Measurements from ENCODE around the gene OGFR.

The OGFR gene

GRCh38 chr20:62828051-62828450, 23.4 kb downstream of the OGFR start:
- ATAC-seq (no peak), DNase-seq (ENCODE audit: low spot score in 2 of 2) (no peak)
- Mint-ChIP-seq H3K36me3 (no peaks in the 10 kb centered on the region), H3K4me3 (no peak overlapping the region), H3K27ac (no peak overlapping the region), H3K4me1 (no peaks in the 10 kb centered on the region), H3K9me3 (no peaks in the 10 kb centered on the region)

DNA sequence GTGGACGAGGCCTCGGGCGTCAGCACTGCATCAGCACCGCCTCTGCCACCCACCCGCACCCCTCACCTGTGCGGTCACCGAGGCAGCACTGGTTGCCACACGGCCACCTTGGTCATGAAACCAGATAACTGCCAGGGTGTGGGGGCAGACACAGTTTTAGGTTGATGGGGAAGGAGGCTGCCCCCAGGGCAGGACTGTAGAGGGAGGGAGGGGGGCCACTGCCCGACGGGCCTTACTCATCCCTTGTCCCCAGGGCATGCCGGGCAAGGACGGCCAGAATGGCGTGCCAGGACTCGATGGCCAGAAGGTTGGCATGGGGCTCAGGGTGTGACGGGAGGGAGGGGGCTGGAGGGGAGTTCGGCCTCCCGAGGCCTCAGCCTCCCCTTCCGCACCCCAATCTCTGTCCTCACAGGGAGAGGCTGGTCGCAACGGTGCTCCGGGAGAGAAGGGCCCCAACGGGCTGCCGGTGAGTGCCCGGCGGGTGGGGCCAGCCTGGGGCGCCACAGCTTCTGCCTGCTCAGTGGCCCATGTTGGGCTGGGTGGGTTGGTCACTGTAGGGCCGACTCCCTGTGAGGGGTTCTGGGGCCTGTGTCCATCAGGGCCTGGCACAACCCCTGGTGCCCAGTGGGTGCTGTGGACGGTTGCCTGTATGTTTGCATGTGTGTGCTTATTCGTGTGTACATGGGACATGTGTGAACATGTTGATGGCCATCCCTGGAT, 24.0 kb downstream of the OGFR start:
- H3K9me3 Mint-ChIP-seq = no peaks in the 10 kb centered on the region
- ATAC-seq = no peak
- H3K36me3 Mint-ChIP-seq = no peaks in the 10 kb centered on the region
- no peak for DNase-seq (ENCODE audit: low spot score in 2 of 2)
- H3K27ac Mint-ChIP-seq = no peak overlapping the region
- no peak overlapping the region for H3K4me3 Mint-ChIP-seq
- H3K4me1 Mint-ChIP-seq = no peaks in the 10 kb centered on the region

GRCh38 chr20:62829231-62830230, 24.9 kb downstream of the OGFR start:
- ATAC-seq = no peak
- Mint-ChIP-seq H3K9me3 (no peaks in the 10 kb centered on the region), H3K4me3 (no peak overlapping the region)

GRCh38 chr20:62830251-62830650, 25.6 kb downstream of the OGFR start:
- DNase-seq (ENCODE audit: low spot score in 2 of 2) (no peak), ATAC-seq (no peak)
- no peaks in the 10 kb centered on the region for H3K36me3 Mint-ChIP-seq
- no peaks in the 10 kb centered on the region for H3K4me1 Mint-ChIP-seq
- no peaks in the 10 kb centered on the region for H3K9me3 Mint-ChIP-seq
- H3K27ac Mint-ChIP-seq = no peak overlapping the region
- no peak overlapping the region for H3K4me3 Mint-ChIP-seq

More at GRCh38 chr20:62829231-62830230, 24.9 kb downstream of the OGFR start:
- DNase-seq (ENCODE audit: low spot score in 2 of 2) = no peak
- Mint-ChIP-seq H3K27ac (no peak overlapping the region), H3K4me1 (no peaks in the 10 kb centered on the region), H3K36me3 (no peaks in the 10 kb centered on the region)

GRCh38 chr20:62830821-62831220, 26.2 kb downstream of the OGFR start:
- H3K4me1 Mint-ChIP-seq = no peaks in the 10 kb centered on the region
- H3K36me3 Mint-ChIP-seq = no peaks in the 10 kb centered on the region
- no peak overlapping the region for H3K4me3 Mint-ChIP-seq
- no peak overlapping the region for H3K27ac Mint-ChIP-seq
- no peak for ATAC-seq
- DNase-seq (ENCODE audit: low spot score in 2 of 2) = no peak
- no peaks in the 10 kb centered on the region for H3K9me3 Mint-ChIP-seq

- H3K9me3 Mint-ChIP-seq = no peaks in the 10 kb centered on the region
- DNase-seq (ENCODE audit: low spot score in 2 of 2) (no peak), ATAC-seq (no peak)
- H3K4me3 Mint-ChIP-seq = no peak overlapping the region
- H3K4me1 Mint-ChIP-seq = no peaks in the 10 kb centered on the region
- H3K36me3 Mint-ChIP-seq = no peaks in the 10 kb centered on the region
- H3K27ac Mint-ChIP-seq = no peak overlapping the region
Measured at GRCh38 chr20:62831361-62831788, 26.7 kb downstream of the OGFR start.

- Mint-ChIP-seq H3K4me1 (no peaks in the 10 kb centered on the region), H3K9me3 (no peaks in the 10 kb centered on the region), H3K4me3 (no peak overlapping the region), H3K27ac (no peak overlapping the region), H3K36me3 (no peaks in the 10 kb centered on the region)
- ATAC-seq (no peak), DNase-seq (ENCODE audit: low spot score in 2 of 2) (no peak)
Measured at GRCh38 chr20:62831854-62832211, 27.2 kb downstream of the OGFR start.

DNA sequence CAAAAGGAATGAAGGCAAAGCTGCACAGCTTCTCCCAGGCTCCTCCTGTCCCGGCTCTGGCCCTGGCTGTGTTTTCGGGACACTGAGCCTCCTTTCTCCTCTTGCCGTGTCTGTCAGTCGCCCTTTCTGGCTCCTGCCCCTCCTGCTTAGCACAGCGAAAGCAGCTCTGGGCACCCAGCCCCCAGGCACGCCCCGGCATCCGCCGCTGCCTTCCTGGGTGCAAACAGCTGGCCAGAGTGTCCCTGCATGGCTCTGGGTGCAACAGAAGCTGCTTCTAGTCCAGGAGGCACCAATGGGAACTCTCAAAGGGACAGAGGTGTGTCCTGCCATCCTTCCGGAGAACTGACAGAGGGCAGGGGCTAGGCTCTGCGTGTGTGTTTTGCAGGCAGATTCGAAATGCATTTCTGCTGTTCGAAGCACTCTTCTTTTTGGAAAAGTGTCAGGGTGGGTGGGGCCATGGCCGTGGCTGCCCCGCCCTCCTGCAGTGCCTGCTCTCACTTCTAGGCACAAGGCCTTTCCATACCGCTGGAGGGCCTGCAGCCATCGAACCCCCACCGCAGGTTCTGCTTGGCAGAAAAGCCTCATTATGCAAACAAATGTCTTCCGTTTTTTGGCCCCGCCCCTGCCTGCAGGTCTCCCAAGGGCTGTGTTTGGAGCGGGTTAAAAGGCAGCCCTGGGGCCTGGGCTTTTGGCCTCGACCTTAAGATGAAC, 27.7 kb downstream of the OGFR start:
- DNase-seq (ENCODE audit: low spot score in 2 of 2) (no peak), ATAC-seq (no peak)
- Mint-ChIP-seq H3K27ac (no peak overlapping the region), H3K4me3 (no peak overlapping the region), H3K36me3 (no peaks in the 10 kb centered on the region), H3K4me1 (no peaks in the 10 kb centered on the region), H3K9me3 (no peaks in the 10 kb centered on the region)

GRCh38 chr20:62832951-62833391, 28.3 kb downstream of the OGFR start:
- ATAC-seq = no peak
- Mint-ChIP-seq H3K9me3 (no peaks in the 10 kb centered on the region), H3K4me3 (no peak overlapping the region), H3K36me3 (no peaks in the 10 kb centered on the region), H3K4me1 (no peaks in the 10 kb centered on the region), H3K27ac (no peak overlapping the region)
- DNase-seq (ENCODE audit: low spot score in 2 of 2) = no peak

DNA sequence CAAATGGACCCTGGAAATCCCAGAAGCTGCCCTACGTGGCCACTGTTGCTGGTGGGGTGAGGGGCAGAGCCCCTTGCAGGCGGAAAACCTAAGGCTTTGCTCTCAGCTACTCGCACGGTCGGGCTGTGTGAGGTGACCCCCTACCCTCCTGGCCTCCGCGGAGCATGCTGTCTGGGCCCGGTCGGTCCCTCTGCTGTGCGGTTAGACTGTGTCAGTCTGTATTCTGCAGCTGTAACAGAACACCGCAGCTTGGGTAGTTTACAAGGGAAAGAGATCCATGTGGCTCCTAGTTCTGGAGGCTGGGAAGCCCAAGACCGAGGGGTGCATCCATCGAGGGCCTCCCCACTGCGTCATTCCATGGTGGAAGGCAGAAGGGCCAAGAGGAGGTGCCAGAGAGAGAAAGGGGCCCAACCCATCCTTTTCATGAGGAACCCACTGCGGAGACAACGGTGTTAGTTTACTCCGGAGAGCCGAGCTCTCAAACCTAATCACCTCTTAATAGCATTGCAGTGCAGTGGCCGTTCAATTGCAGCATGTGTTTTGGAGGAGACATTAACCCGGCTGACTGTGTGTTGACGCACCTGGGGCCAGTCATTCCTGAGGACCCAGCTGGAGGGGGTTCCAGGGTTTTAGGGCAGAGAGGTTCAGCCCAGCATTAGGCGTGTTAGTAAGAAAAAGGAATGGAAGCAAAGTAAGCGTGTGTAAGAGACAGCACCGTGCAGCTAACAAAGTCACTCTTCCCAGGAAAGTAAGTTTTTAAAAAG, 30.5 kb downstream of the OGFR start:
- no peak for ATAC-seq
- H3K27ac Mint-ChIP-seq = no peak overlapping the region
- no peaks in the 10 kb centered on the region for H3K4me1 Mint-ChIP-seq
- H3K9me3 Mint-ChIP-seq = no peaks in the 10 kb centered on the region
- no peaks in the 10 kb centered on the region for H3K36me3 Mint-ChIP-seq
- no peak overlapping the region for H3K4me3 Mint-ChIP-seq
- no peak for DNase-seq (ENCODE audit: low spot score in 2 of 2)

- no peak for ATAC-seq
- Mint-ChIP-seq H3K27ac (no peak overlapping the region), H3K4me3 (no peak overlapping the region)
Measured at GRCh38 chr20:62835931-62836861, 31.6 kb downstream of the OGFR start.

DNA sequence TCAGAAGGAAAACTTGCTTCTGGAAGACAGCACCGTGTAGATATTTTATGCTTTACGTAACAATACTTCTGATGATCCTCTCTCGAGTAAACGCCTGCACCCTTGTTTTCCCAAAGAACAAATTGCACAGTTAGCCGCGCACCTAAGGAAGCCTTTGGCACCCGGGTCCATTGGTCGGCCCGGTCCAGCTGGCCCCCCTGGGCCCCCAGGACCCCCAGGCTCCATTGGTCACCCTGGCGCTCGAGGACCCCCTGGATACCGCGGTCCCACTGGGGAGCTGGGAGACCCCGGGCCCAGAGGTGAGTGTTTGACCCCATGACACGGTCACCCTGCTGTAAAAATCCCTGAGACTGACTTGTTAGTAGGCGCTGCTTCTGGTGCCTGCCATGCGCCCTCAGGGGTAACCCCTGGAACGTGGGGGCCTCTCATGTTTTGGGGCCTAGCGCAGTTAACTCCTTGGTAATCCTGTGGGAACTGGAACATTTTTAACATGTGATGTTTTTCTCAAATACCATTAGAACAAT, 32.4 kb downstream of the OGFR start:
- H3K36me3 Mint-ChIP-seq = no peaks in the 10 kb centered on the region
- no peak overlapping the region for H3K27ac Mint-ChIP-seq
- H3K9me3 Mint-ChIP-seq = no peaks in the 10 kb centered on the region
- ATAC-seq = no peak
- H3K4me1 Mint-ChIP-seq = no peaks in the 10 kb centered on the region
- no peak for DNase-seq (ENCODE audit: low spot score in 2 of 2)
- no peak overlapping the region for H3K4me3 Mint-ChIP-seq

More at GRCh38 chr20:62835931-62836861, 31.6 kb downstream of the OGFR start:
- Mint-ChIP-seq H3K4me1 (no peaks in the 10 kb centered on the region), H3K36me3 (no peaks in the 10 kb centered on the region), H3K9me3 (no peaks in the 10 kb centered on the region)
- DNase-seq (ENCODE audit: low spot score in 2 of 2) = no peak

- no peak overlapping the region for H3K27ac Mint-ChIP-seq
- no peak for DNase-seq (ENCODE audit: low spot score in 2 of 2)
- no peaks in the 10 kb centered on the region for H3K4me1 Mint-ChIP-seq
- ATAC-seq = no peak
- H3K4me3 Mint-ChIP-seq = no peak overlapping the region
- H3K36me3 Mint-ChIP-seq = no peaks in the 10 kb centered on the region
- no peaks in the 10 kb centered on the region for H3K9me3 Mint-ChIP-seq
Measured at GRCh38 chr20:62837790-62838127, 33.1 kb downstream of the OGFR start.
